ENCODE data around the gene ATRNL1. TPM values are rescaled to one million over a fixed set of nuclear protein-coding genes. Genes with fewer than 3 reads are reported as not detected.

Gene ATRNL1
- total RNA-seq, 4 donors from 2014 or later = 0.93 to 19.0 (median 8.7) TPM

GRCh38 chr10:115947104-115947503 is 853.9 kb downstream of the ATRNL1 start:
- no peak for ATAC-seq
- Histone ChIP-seq H3K4me3 (no peak overlapping the region), H3K36me3 (no peaks in the 10 kb centered on the region), H3K4me1 (no peaks in the 10 kb centered on the region), H3K27ac (no peak overlapping the region), H3K27me3 (no peaks in the 10 kb centered on the region), H3K9me3 (no peaks in the 10 kb centered on the region)
- TF ChIP-seq POLR2AphosphoS5 (IDR thresholded peaks at IDR 0.05) (no peak), EP300 (IDR thresholded peaks at IDR 0.05) (no peak)
- WGBS, 2 donors (ENCODE audit: low coverage in 1 of 2) = 71 to 80% methylated on average over 2 of the region's 2 CpGs

GRCh38 chr10:115948465-115948864 is 855.3 kb downstream of the ATRNL1 start:
- Histone ChIP-seq H3K27ac (no peak overlapping the region), H3K9me3 (no peaks in the 10 kb centered on the region), H3K4me3 (no peak overlapping the region), H3K4me1 (no peaks in the 10 kb centered on the region), H3K36me3 (no peaks in the 10 kb centered on the region), H3K27me3 (no peaks in the 10 kb centered on the region)
- WGBS, 2 donors (ENCODE audit: low coverage in 1 of 2) = 0% methylated on average over 1 of the region's 1 CpG
- no peak for ATAC-seq
- TF ChIP-seq, protein P1, sequence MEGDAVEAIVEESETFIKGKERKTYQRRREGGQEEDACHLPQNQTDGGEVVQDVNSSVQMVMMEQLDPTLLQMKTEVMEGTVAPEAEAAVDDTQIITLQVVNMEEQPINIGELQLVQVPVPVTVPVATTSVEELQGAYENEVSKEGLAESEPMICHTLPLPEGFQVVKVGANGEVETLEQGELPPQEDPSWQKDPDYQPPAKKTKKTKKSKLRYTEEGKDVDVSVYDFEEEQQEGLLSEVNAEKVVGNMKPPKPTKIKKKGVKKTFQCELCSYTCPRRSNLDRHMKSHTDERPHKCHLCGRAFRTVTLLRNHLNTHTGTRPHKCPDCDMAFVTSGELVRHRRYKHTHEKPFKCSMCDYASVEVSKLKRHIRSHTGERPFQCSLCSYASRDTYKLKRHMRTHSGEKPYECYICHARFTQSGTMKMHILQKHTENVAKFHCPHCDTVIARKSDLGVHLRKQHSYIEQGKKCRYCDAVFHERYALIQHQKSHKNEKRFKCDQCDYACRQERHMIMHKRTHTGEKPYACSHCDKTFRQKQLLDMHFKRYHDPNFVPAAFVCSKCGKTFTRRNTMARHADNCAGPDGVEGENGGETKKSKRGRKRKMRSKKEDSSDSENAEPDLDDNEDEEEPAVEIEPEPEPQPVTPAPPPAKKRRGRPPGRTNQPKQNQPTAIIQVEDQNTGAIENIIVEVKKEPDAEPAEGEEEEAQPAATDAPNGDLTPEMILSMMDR (IDR thresholded peaks at IDR 0.05) = peak in 3 of 4 experiments; percentile 22 to 44 (median 31)
- no peak for TF ChIP-seq POLR2A (IDR thresholded peaks at IDR 0.05)

GRCh38 chr10:115949282-115949844 is 856.2 kb downstream of the ATRNL1 start:
- H3K9me3 ChIP-seq = no peaks in the 10 kb centered on the region
- H3K4me3 ChIP-seq = no peak overlapping the region
- H3K27me3 ChIP-seq = no peaks in the 10 kb centered on the region
- TF ChIP-seq EP300 (IDR thresholded peaks at IDR 0.05) (no peak), POLR2AphosphoS5 (IDR thresholded peaks at IDR 0.05) (no peak), POLR2A (IDR thresholded peaks at IDR 0.05) (no peak)
- TF ChIP-seq, protein P1 (IDR thresholded peaks at IDR 0.05) = no peak
- no peaks in the 10 kb centered on the region for H3K36me3 ChIP-seq
- 95 to 100% methylated on average over 3 to 5 of the region's 9 CpGs for WGBS, 2 donors (ENCODE audit: low coverage in 1 of 2)
- no peak for ATAC-seq
- no peaks in the 10 kb centered on the region for H3K4me1 ChIP-seq
- no peak overlapping the region for H3K27ac ChIP-seq

- TF ChIP-seq POLR2AphosphoS5 (IDR thresholded peaks at IDR 0.05) (no peak), EP300 (IDR thresholded peaks at IDR 0.05) (no peak), POLR2A (IDR thresholded peaks at IDR 0.05) (no peak)
- TF ChIP-seq, protein P1 (IDR thresholded peaks at IDR 0.05) = no peak
- ATAC-seq = no peak
- Histone ChIP-seq H3K4me1 (no peaks in the 10 kb centered on the region), H3K9me3 (no peaks in the 10 kb centered on the region), H3K36me3 (no peaks in the 10 kb centered on the region), H3K27ac (no peak overlapping the region), H3K4me3 (no peak overlapping the region), H3K27me3 (no peaks in the 10 kb centered on the region)
- WGBS, 2 donors (ENCODE audit: low coverage in 1 of 2) = 50 to 59% methylated on average over 3 of the region's 3 CpGs
These were observed 857.2 kb downstream of the ATRNL1 start for GRCh38 chr10:115950320-115950719.

DNA sequence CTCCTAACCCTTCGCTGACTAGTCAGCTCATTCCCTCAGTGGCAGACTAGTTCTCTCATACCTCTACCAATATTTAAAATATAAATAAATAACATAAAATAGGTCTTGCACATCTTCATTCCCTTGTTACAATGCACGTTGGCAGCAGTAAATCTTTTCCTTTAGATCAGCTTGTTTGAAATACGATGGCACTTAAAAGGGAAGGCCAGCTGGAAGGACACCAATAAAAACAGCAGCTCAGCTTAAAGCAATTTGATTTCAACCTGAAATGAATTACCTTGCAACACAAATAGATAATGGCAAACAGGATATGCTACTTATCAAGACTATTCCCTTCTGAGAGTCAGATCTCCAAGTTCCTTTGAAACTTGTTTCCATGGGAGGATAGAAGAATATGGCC is 858.1 kb downstream of the ATRNL1 start:
- TF ChIP-seq, protein P1 (IDR thresholded peaks at IDR 0.05) = no peak
- TF ChIP-seq EP300 (IDR thresholded peaks at IDR 0.05) (no peak), POLR2A (IDR thresholded peaks at IDR 0.05) (no peak), POLR2AphosphoS5 (IDR thresholded peaks at IDR 0.05) (no peak)
- H3K4me3 ChIP-seq = no peak overlapping the region
- ATAC-seq = no peak
- H3K4me1 ChIP-seq = no peaks in the 10 kb centered on the region
- no peaks in the 10 kb centered on the region for H3K9me3 ChIP-seq
- WGBS, 2 donors (ENCODE audit: low coverage in 1 of 2) = 53 to 71% methylated on average over 3 of the region's 3 CpGs
- no peaks in the 10 kb centered on the region for H3K27me3 ChIP-seq
- H3K36me3 ChIP-seq = no peaks in the 10 kb centered on the region
- H3K27ac ChIP-seq = no peak overlapping the region
